Fibroblast of lung (primary cell): ENCODE measurements around the gene SERINC5.

Source experiments
- CTCF ChIP-seq, 2 donors: IDR thresholded peaks in 1 of 2; conservative IDR thresholded peaks in 1 of 2; 1 replicate in 1 of 2; 2 replicates in 1 of 2; pipeline ENCODE4 v1.5.1; 2011 to 2012; ENCODE audit warnings: low read length in 2 of 2, control low read depth in 1 of 2, inconsistent platforms in 1 of 2, low read depth in 1 of 2, mild to moderate bottlenecking in 1 of 2
- EZH2 ChIP-seq: IDR thresholded peaks from 2 replicates; pipeline ENCODE4 v1.5.1; 2012; ENCODE audit warnings: low read length, control low read depth, mild to moderate bottlenecking; ENCODE audit errors: missing control alignments

DNA sequence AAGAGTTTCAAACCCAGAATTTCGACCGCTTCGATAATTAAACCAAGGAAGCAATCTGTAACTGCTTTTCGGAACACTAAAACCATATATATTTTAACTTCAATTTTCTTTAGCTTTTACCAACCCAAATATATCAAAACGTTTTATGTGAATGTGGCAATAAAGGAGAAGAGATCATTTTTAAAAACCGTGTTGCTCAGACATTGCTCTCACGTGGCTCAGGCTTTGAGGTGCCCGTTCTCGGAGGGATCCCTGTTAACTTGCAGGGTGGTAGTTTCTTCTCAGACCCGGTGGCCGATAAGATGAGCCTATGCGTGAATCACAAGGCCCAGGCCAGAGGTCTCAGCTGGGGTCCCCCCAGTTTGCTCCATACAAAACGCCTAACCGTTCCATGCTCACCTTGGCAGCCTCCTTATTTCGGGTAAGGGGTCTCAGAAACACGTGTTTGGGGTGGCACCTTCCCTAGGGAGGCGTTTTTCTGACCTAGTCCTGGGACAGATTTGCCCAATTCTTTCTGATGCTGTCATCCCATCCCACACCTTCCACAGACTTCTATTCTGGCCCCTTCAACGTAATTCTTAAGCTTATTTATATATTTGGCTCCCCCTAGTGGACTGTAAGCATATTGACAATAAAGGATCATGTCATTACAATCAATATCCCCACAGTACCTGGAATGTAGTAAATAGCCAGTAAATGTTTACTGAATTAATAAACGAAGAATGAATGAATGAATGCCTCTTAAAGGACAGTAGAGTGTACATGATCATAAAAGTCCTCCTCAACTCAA is 172.6 kb downstream of the SERINC5 start:
- TF ChIP-seq CTCF (conservative IDR thresholded peaks at IDR 0.05 in 1 of 2, IDR thresholded peaks at IDR 0.05 in 1 of 2; ENCODE audit: low read depth in 1 of 2, low read length in 2 of 2) (peak; percentile 45 to 55), EZH2 (no peak)
